NCI-H748 (cell line): ENCODE data around the gene EGLN2.
"Not testable (repeated sequence)": the region's sequence is repeated elsewhere in the genome, so short reads cannot be mapped to it uniquely, and the experiment has no call there.

Source experiments
- DNase-seq: peaks from one replicate; lab custom pipeline; 2025; ENCODE audit not compliant: unreplicated experiment; lab: John Stamatoyannopoulos, UW

The EGLN2 gene

DNA sequence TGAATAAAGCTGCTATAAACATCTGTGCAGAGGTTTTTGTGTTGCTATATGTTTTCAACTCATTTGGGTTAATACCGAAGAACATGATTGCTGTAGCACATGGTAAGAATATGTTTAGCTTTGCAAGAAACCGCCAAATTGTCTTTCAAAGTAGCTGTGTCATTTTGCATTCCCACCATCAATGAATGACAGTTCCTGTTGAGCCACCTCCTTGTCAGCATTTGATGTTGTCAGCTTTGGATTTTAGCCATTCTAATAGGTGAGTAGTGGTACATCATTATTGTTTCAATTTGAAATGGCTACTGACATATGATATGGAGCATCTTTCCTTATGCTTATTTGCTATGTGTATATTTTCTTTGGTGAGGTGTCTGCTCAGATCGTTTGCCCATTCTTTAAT lies 43.0 kb downstream of the EGLN2 start:
- not testable (repeated sequence) for DNase-seq

DNA sequence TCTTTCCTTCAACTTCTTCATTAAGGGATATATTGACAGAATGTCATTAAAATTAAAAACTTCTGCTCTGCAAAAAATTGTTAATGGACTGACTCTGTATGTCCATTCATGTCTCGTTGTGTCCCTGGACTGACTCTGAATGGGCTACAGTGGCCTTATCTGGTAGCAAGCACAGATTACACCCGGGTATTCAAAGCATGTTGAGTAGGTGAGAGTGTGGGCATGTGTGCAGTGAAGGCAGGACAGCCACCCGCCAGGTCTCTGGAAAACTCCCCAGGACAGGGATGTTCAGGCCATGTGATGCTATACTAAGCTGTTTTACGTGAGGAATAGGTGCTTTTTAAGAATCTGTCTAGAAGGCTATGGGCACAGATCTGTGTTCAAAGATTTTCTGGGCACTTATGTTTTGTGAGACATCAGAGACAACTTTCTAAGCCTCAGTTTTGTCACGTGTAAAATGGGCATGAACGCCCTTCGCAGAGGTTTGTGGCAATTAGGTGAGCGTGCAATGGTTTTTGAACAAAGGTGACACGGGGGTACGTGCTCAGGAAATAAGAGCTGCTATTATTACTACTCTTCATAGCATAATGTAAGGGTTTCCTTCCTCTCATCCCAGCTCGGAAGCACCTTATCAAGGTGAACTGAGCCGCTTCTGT lies 44.1 kb downstream of the EGLN2 start:
- DNase-seq = not testable (repeated sequence)

DNA sequence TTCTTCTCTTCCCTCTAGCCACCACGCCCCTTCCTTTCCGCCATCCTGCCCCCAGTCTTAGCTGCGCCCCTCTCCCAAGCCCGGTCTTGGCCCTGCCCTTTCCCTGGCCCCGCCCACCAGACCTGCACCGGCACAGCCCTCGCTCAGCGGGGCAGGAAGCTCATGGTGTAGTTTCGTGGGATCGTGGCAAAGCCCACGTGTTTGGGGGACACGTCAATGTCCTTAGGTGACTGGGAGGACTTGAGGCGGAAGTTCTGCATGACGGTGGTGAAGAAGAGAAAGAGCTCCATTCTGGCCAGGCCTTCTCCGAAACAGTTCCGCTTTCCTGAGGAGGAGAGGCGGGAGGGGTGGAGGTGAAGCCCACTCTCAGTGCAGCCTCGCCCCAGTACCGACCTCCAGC lies 44.7 kb downstream of the EGLN2 start:
- DNase-seq = peak; percentile 16

DNA sequence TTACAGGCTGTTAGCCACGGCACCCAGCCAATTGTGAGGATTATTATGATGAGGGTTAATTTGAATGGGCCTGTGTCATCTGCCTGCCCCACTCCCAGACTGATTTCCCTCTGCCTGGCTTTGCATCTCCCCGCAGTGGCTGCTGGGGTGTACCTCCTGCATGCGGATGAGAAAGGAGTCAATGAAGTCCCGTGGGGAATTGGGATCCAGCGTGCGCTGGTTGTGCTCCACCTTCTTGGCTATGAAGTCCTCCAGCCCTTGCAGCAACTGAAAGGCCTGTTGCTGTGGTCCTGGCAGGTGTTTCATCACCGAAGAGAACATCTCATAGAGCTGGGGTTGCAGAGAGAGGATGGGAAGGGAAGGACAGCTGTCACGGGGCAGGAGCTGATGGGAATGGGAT lies 47.7 kb downstream of the EGLN2 start:
- DNase-seq = not testable (repeated sequence)

DNA sequence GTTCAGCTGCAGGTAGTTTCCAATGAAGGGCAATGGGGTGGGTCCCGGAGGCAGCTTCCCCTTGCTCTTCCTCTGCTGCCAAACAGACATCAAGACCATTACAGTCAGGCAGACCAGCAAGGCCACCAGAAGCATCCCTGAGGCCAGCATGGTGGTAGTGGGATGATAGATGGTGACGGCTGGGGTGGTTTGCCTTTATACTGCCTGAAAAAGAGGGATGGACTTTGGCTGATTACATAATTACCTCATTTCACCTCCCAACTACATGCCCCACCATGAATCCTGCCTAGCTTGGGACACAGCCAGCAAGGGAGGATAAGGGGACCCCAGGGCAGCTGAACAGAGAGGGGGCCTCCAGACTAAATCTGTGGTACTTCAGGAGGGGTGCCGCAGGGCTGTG lies 51.3 kb downstream of the EGLN2 start, which contains the start of gene CYP2A6:
Gene CYP2A6, minus strand, starts transcription at position 171 of the 400 bp plus-strand sequence. Its CDS starts 21 bp downstream, at position 150.
- not testable (repeated sequence) for DNase-seq

DNA sequence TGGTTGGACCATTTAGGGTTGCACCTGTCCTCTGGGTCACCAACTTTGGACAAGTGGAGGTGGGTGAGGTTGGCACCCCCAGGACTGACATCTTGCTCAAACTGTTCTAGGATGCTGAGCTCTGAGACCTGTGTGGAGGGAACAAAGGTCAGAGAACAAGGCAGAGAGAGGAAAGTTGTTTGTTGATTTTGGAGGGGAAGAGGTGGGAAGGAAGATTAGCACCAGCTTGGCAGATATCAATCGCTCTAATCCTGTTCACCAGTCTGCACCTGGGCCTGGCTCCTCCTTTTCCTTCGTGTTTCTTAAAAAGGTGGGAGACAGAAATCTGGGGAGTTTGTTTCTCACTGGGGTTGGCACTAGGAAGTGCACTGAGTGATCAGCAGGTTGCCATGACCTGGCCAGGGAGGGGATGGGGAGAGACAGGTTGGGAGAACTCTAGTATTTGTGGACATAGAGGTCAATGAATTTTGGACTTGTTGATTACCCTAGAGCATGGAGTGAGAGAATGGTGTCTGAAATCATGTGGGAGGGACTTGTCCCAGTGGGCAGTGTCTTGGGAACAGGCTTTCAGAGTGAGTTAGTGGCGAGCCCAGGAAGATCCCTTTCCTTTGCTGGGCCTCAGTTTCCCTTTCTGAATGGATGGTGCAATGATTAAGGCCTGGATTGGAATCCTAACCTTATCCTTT lies 53.6 kb downstream of the EGLN2 start:
- DNase-seq = not testable (repeated sequence)
